Testis (tissue), 5 donors: ENCODE measurements around the gene GCN1. TPM values are rescaled to one million over a fixed set of nuclear protein-coding genes. Genes with fewer than 3 reads are reported as not detected.
A peak's percentile ranks its signal among the peaks of the same experiment; 100 is the strongest.

Experiments
- DNase-seq: peaks from one replicate; pipeline ENCODE4 v3.0.0-alpha.2; 2019
- H3K27ac ChIP-seq, 2 donors: fragments of 200-600 bp; sonication (generic); one replicate each; pipeline ENCODE4 v1.5.1; 2019
- H3K27me3 ChIP-seq: fragments of 200-600 bp; sonication (generic); one replicate; pipeline ENCODE4 v1.5.1; 2019
- H3K36me3 ChIP-seq: fragments of 200-600 bp; sonication (generic); one replicate; pipeline ENCODE4 v1.5.1; 2017; ENCODE audit warnings: low read depth; ENCODE audit errors: missing control alignments
- H3K4me1 ChIP-seq: fragments of 200-600 bp; sonication (generic); one replicate; pipeline ENCODE4 v1.5.1; 2019
- H3K4me3 ChIP-seq, 2 donors: fragments of 200-600 bp; sonication (generic); one replicate each; pipeline ENCODE4 v1.5.1; 2017 to 2019
- H3K9me3 ChIP-seq: fragments of 200-600 bp; sonication (generic); one replicate; pipeline ENCODE4 v1.5.1; 2017
- CTCF ChIP-seq, 3 experiments: fragments of 450-650 bp in 2 of 3; fragments of 200-600 bp in 1 of 3; sonication (generic) in 1 of 3; IDR thresholded peaks; one replicate each; pipeline ENCODE4 v1.5.1; 2016 to 2019; ENCODE audit warnings: antibody characterized with exemption in 3 of 3, mild to moderate bottlenecking in 2 of 3, moderate library complexity in 1 of 3
- POLR2A ChIP-seq: fragments of 450-650 bp; IDR thresholded peaks from one replicate; pipeline ENCODE4 v1.6.1; 2017; ENCODE audit warnings: antibody characterized with exemption, mild to moderate bottlenecking, moderate library complexity
- WGBS, 2 donors: methylation state at CpG; one replicate each; pipeline ENCODE4 v1.1.5; 2018; 5-methylcytosine and 5-hydroxymethylcytosine counted together
- intact Hi-C: fragments of 100-400 bp; cut with DNase I; formaldehyde crosslinking; loops from one replicate; pipeline ENCODE4 v1.15.1; 2023; ENCODE audit warnings: low total_unique reads
- long read RNA-seq, 2 donors: transcript quantifications; one replicate each; lab custom pipeline, GENCODE V29; 2026
- polyA plus RNA-seq: library from polyadenylated mRNA; stranded (reverse); fragments of 350-450 nt; fragmentation: Illumina TruSeq; extraction: RNeasy Lipid Tissue Mini Kit (QIAGEN cat#74804); gene quantifications from one replicate; pipeline ENCODE4 v1.2.3, GENCODE V29; 2014; ENCODE audit warnings: low read depth, low replicate concordance; ENCODE audit not compliant: insufficient read depth
- total RNA-seq, 2 donors: library from RNA; depleted of rRNA; stranded (reverse); fragments of >200 nt; gene quantifications; one replicate each; pipeline ENCODE4 v1.2.3, GENCODE V29; 2016

The GCN1 gene
- total RNA-seq (100 to 1,000 TPM; 104 to 164 TPM), polyA plus RNA-seq (66.3 TPM)
- long read RNA-seq, donor 1, partial matches to known transcripts = 26 of 26 reads
- long read RNA-seq, donor 1, other reads (novel, unspliced or antisense) = 0 of 26 reads
- long read RNA-seq, donor 2, partial matches to known transcripts = 0 of 2 reads
- long read RNA-seq, donor 2, other reads (novel, unspliced or antisense) = 0 of 2 reads

GRCh38 chr12:120194534-120195395 is at the start of gene GCN1:
Gene GCN1 (minus strand): TSS chr12:120194715. CDS start chr12:120194697, 18 bp downstream.
- intact Hi-C loops = no loop called here
- Histone ChIP-seq H3K27ac (peak within 1 kb of the TSS; percentile 35 to 83), H3K36me3 (no peaks in the 10 kb centered on the region), H3K27me3 (no peaks in the 10 kb centered on the region), H3K4me1 (peaks cover 18% of the 10 kb centered on the region), H3K9me3 (no peaks in the 10 kb centered on the region), H3K4me3 (peak within 1 kb of the TSS; percentile 92 to 97)
- DNase-seq = peak; percentile 86
- peak in 1 of 3 experiments; percentile 21 for TF ChIP-seq CTCF (IDR thresholded peaks at IDR 0.05)
- TF ChIP-seq POLR2A = no peak
- 1 to 4% methylated on average over 10 to 62 of the region's 62 CpGs for WGBS, 2 donors

- no peak for DNase-seq
- H3K9me3 ChIP-seq = no peaks in the 10 kb centered on the region
- intact Hi-C loops = no loop called here
- peaks cover 47% of the 10 kb centered on the region for H3K4me1 ChIP-seq
- TF ChIP-seq POLR2A (no peak), CTCF (IDR thresholded peaks at IDR 0.05) (no peak)
- H3K27ac ChIP-seq = peak overlapping the region in 1 of 2 donors; percentile 81
- no peaks in the 10 kb centered on the region for H3K36me3 ChIP-seq
- WGBS, 2 donors = 76 to 80% methylated on average over 8 of the region's 8 CpGs
- no peak overlapping the region for H3K4me3 ChIP-seq
- H3K27me3 ChIP-seq = no peaks in the 10 kb centered on the region
Observed at GRCh38 chr12:120242971-120243699, 48.6 kb upstream of the GCN1 start.

- no peaks in the 10 kb centered on the region for H3K27me3 ChIP-seq
- peak overlapping the region; percentile 3 to 81 for H3K27ac ChIP-seq
- peaks cover 51% of the 10 kb centered on the region for H3K4me1 ChIP-seq
- intact Hi-C loops = no loop called here
- 45 to 54% methylated on average over 5 to 9 of the region's 9 CpGs for WGBS, 2 donors
- TF ChIP-seq POLR2A (no peak), CTCF (IDR thresholded peaks at IDR 0.05) (no peak)
- no peak overlapping the region for H3K4me3 ChIP-seq
- H3K36me3 ChIP-seq = no peaks in the 10 kb centered on the region
- DNase-seq = no peak
- no peaks in the 10 kb centered on the region for H3K9me3 ChIP-seq
Observed at GRCh38 chr12:120242275-120242799, 47.8 kb upstream of the GCN1 start.

GRCh38 chr12:120241561-120242274 is 47.2 kb upstream of the GCN1 start:
- H3K4me3 ChIP-seq = no peak overlapping the region
- no peaks in the 10 kb centered on the region for H3K27me3 ChIP-seq
- DNase-seq = peak; percentile 67
- TF ChIP-seq CTCF (IDR thresholded peaks at IDR 0.05) (no peak), POLR2A (no peak)
- H3K36me3 ChIP-seq = no peaks in the 10 kb centered on the region
- H3K9me3 ChIP-seq = no peaks in the 10 kb centered on the region
- peak overlapping the region; percentile 3 to 81 for H3K27ac ChIP-seq
- WGBS, 2 donors = 49 to 54% methylated on average over 9 of the region's 9 CpGs
- intact Hi-C loops = no loop called here
- peaks cover 54% of the 10 kb centered on the region for H3K4me1 ChIP-seq
